Mammary epithelial cell (primary cell): ENCODE data around the gene SVBP.
"Not testable (repeated sequence)": the region's sequence is repeated elsewhere in the genome, so short reads cannot be mapped to it uniquely, and the experiment has no call there.

Experiments used
- CTCF ChIP-seq, 2 donors: IDR thresholded peaks in 1 of 2; conservative IDR thresholded peaks in 1 of 2; 2 replicates each; pipeline ENCODE4 v1.5.1; 2011 to 2012; ENCODE audit warnings: inconsistent platforms in 2 of 2, low read length in 2 of 2, mild to moderate bottlenecking in 2 of 2, control low read depth in 1 of 2, low read depth in 1 of 2; ENCODE audit not compliant: insufficient read depth in 1 of 2; ENCODE audit errors: extremely low read depth in 1 of 2
- EZH2 ChIP-seq: IDR thresholded peaks from 2 replicates; pipeline ENCODE4 v1.6.1; 2012; ENCODE audit warnings: low read length, inconsistent platforms, borderline replicate concordance

- TF ChIP-seq EZH2; CTCF (conservative IDR thresholded peaks at IDR 0.05 in 1 of 2, IDR thresholded peaks at IDR 0.05 in 1 of 2; ENCODE audit: extremely low read depth in 1 of 2, insufficient read depth in 1 of 2, low read depth in 1 of 2, low read length in 2 of 2): not testable (repeated sequence)
Observed at GRCh38 chr1:42856554-42856953, 39.4 kb upstream of the SVBP start.
